ENCODE results near the gene TMEM150A. TPM values are rescaled to one million over a fixed set of nuclear protein-coding genes. Genes with fewer than 3 reads are reported as not detected.

The TMEM150A gene
- total and polyA plus RNA-seq, 3 donors from 2014 or later: 33.1 to 44.0 (median 39.3) TPM

DNA sequence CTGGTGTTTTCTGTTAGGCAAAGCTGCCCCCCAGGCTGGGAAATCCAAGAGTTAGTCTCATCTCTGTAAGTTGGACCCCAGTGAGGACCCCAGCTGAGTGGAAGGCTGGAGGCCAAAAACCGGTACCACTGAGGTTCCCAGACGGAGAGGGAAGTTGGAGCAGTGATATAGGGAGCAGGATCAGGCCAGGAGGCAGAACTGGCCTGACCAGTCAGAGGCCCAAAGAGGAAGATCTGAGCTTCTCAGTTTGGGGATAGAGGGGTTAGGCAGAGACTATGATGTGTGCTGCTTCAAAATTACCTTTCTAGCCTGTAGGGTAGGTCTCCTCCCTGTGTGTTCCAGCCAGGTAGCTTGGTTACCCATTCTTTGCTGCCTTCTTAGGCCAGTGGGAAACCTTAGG is 11.5 kb downstream of the TMEM150A start:
- no peak for DNase-seq
- Histone ChIP-seq H3K4me1 (peaks cover 40% of the 10 kb centered on the region), H3K4me3 (no peak overlapping the region), H3K27ac (peak overlapping the region; percentile 22 to 33), H3K36me3 (ENCODE audit: low read depth, missing control alignments) (no peaks in the 10 kb centered on the region), H3K9me3 (no peaks in the 10 kb centered on the region), H3K27me3 (no peaks in the 10 kb centered on the region)
- TF ChIP-seq, protein P1, sequence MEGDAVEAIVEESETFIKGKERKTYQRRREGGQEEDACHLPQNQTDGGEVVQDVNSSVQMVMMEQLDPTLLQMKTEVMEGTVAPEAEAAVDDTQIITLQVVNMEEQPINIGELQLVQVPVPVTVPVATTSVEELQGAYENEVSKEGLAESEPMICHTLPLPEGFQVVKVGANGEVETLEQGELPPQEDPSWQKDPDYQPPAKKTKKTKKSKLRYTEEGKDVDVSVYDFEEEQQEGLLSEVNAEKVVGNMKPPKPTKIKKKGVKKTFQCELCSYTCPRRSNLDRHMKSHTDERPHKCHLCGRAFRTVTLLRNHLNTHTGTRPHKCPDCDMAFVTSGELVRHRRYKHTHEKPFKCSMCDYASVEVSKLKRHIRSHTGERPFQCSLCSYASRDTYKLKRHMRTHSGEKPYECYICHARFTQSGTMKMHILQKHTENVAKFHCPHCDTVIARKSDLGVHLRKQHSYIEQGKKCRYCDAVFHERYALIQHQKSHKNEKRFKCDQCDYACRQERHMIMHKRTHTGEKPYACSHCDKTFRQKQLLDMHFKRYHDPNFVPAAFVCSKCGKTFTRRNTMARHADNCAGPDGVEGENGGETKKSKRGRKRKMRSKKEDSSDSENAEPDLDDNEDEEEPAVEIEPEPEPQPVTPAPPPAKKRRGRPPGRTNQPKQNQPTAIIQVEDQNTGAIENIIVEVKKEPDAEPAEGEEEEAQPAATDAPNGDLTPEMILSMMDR (IDR thresholded peaks at IDR 0.05): no peak
- TF ChIP-seq POLR2A (IDR thresholded peaks at IDR 0.05): no peak
- intact Hi-C loops (cut with DNase I; ENCODE audit: low total_unique reads): no loop called here
- 65 to 89% methylated on average over 2 of the region's 2 CpGs for WGBS, 2 donors

DNA sequence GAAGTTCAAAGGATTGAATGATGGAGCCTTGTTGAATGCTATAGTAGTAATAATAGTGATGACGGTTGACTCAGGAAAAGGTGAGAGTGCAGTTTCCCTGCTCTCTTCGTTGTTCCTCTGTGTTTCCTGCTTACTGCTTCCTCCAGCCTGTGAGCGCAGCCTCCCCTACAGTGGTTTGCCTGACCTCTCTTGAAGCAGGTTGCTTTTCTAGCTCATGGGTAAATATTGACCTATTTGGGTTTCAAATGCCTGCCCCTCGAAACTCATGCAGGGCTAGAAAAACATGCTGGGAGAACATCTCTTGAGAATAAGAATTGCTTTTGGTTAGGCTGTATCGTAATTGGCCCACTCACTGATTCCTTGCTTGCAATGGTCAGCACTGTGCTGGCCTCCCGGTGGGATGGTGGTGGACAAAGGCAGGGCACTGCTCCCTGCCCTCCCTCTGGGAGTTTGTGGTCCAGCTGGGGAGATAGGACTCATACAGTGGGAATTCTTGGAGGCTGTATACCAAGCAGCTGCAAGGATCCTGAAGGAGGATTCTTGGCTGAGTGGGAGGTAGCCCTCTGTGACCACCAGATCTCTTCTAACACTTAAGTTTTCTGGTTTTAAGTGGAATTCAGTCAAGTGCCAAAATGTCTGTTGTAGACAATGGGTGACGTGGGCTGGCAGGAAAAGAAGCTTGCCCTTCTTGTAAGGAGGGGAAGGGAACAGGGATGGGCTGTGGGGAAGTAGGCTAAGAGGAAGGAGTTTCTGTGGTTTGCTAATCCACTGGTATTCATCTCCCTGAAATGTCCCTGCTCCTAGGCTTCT is 12.3 kb downstream of the TMEM150A start:
- DNase-seq: no peak
- Histone ChIP-seq H3K27me3 (no peaks in the 10 kb centered on the region), H3K4me3 (no peak overlapping the region), H3K27ac (peak overlapping the region in 1 of 2 donors; percentile 33), H3K4me1 (peaks cover 47% of the 10 kb centered on the region), H3K36me3 (ENCODE audit: low read depth, missing control alignments) (no peaks in the 10 kb centered on the region), H3K9me3 (no peaks in the 10 kb centered on the region)
- WGBS, 2 donors: 43 to 45% methylated on average over 7 of the region's 7 CpGs
- intact Hi-C loops (cut with DNase I; ENCODE audit: low total_unique reads): no loop called here
- TF ChIP-seq, protein P1 (IDR thresholded peaks at IDR 0.05): no peak
- no peak for TF ChIP-seq POLR2A (IDR thresholded peaks at IDR 0.05)

DNA sequence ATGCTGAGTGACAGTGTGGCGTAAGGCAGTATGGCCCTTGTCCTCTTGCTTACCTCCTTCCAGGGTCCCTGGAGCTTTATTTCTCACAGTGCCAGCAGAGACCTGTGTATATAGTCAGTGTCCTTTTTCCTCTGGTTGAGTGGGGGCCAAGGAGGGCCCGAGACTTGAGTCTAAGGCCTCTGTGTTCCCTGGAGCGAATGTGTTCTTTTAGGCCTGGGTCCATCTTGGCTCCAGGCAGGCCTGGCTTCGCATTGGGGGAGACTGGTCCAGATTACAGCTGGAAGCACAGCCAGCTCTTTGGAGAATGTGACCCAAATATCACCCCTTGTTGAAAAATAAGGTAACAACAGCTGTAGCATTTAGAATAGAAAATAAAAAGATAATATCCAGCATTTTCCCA is 13.3 kb downstream of the TMEM150A start:
- peak; percentile 69 for DNase-seq
- WGBS, 2 donors: 59 to 83% methylated on average over 4 of the region's 4 CpGs
- TF ChIP-seq, protein P1 (IDR thresholded peaks at IDR 0.05): no peak
- no peak for TF ChIP-seq POLR2A (IDR thresholded peaks at IDR 0.05)
- Histone ChIP-seq H3K9me3 (no peaks in the 10 kb centered on the region), H3K4me3 (no peak overlapping the region), H3K27me3 (no peaks in the 10 kb centered on the region), H3K4me1 (peaks cover 46% of the 10 kb centered on the region), H3K36me3 (ENCODE audit: low read depth, missing control alignments) (no peaks in the 10 kb centered on the region), H3K27ac (peak overlapping the region; percentile 18 to 71)
- intact Hi-C loops (cut with DNase I; ENCODE audit: low total_unique reads): no loop called here

DNA sequence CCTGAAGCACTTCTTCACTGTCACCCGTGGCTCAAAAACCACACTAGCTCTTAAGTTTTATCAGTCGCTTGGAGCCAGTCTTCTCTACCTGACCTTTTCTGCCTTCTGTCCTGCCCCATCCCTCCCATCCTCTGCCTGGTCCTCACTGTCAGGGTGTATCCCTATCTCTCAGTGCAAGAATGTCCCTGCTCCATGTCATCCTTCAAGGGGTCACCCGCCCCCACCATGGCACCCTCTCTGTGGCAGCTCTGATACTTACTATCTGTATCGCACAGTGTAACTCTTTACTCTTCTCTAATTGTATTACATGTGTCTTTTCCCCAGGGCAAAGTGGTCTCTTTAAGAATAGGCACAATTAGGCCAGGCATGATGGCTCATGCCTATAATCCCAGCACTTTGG is 13.9 kb downstream of the TMEM150A start:
- Histone ChIP-seq H3K4me3 (no peak overlapping the region), H3K36me3 (ENCODE audit: low read depth, missing control alignments) (no peaks in the 10 kb centered on the region), H3K9me3 (no peaks in the 10 kb centered on the region), H3K27ac (peak overlapping the region; percentile 18 to 71), H3K27me3 (no peaks in the 10 kb centered on the region), H3K4me1 (peaks cover 51% of the 10 kb centered on the region)
- no peak for TF ChIP-seq POLR2A (IDR thresholded peaks at IDR 0.05)
- TF ChIP-seq, protein P1 (IDR thresholded peaks at IDR 0.05): no peak
- intact Hi-C loops (cut with DNase I; ENCODE audit: low total_unique reads): no loop called here
- WGBS, 2 donors: 64 to 68% methylated on average over 4 of the region's 4 CpGs
- DNase-seq: no peak

DNA sequence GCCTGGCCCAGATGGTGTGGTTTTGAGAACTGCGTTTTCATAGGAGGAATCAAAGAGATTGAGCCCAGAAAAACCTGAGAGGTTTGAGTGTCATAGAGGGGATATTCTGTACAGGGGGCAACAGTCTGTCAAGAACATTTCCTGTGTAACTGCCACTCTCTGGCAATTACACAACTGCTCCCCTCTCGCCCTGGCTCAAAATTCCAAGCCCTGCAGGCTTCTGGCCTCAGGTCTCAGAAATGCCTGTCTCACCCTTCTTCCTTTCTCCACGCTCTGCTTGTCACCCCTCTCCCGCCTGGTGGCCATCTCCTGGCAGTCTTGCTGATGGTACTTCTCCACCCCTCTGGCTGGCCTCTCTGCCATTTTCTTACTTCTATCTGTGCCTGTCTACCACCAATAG is 14.3 kb downstream of the TMEM150A start:
- no peak for DNase-seq
- no peaks in the 10 kb centered on the region for H3K36me3 ChIP-seq (ENCODE audit: low read depth, missing control alignments)
- H3K4me3 ChIP-seq: no peak overlapping the region
- WGBS, 2 donors: 79 to 87% methylated on average over 4 of the region's 4 CpGs
- H3K9me3 ChIP-seq: no peaks in the 10 kb centered on the region
- intact Hi-C loops (cut with DNase I; ENCODE audit: low total_unique reads): no loop called here
- TF ChIP-seq POLR2A (IDR thresholded peaks at IDR 0.05): no peak
- TF ChIP-seq, protein P1 (IDR thresholded peaks at IDR 0.05): no peak
- peaks cover 52% of the 10 kb centered on the region for H3K4me1 ChIP-seq
- H3K27ac ChIP-seq: peak overlapping the region; percentile 18 to 71
- H3K27me3 ChIP-seq: no peaks in the 10 kb centered on the region

All from testis (tissue), 3 donors.